Measurements from ENCODE around the gene ZIC4.

Gene ZIC4

GRCh38 chr3:147368561-147369221 lies 37.7 kb downstream of the ZIC4 start:
- DNase-seq: no peak

- no peak for DNase-seq
These were observed 38.2 kb downstream of the ZIC4 start for GRCh38 chr3:147368151-147368550.

GRCh38 chr3:147367676-147368075 lies 38.7 kb downstream of the ZIC4 start:
- no peak for DNase-seq

GRCh38 chr3:147365196-147366115 lies 40.9 kb downstream of the ZIC4 start:
- DNase-seq: no peak

GRCh38 chr3:147364771-147365170 lies 41.6 kb downstream of the ZIC4 start:
- DNase-seq: no peak

GRCh38 chr3:147361454-147362420 lies 44.6 kb downstream of the ZIC4 start:
- DNase-seq: peak in 1 of 2 experiments; percentile 31

- DNase-seq: no peak
These were observed 45.5 kb downstream of the ZIC4 start for GRCh38 chr3:147360646-147361453.

- no peak for DNase-seq
These were observed 46.3 kb downstream of the ZIC4 start for GRCh38 chr3:147360051-147360439.

- DNase-seq: no peak
These were observed 46.9 kb downstream of the ZIC4 start for GRCh38 chr3:147359177-147360050.

GRCh38 chr3:147358144-147358992 lies 48.0 kb downstream of the ZIC4 start:
- DNase-seq: no peak

- DNase-seq: no peak
These were observed 49.1 kb downstream of the ZIC4 start for GRCh38 chr3:147356909-147357900.

- no peak for DNase-seq
These were observed 50.0 kb downstream of the ZIC4 start for GRCh38 chr3:147356145-147356908.

- no peak for DNase-seq
These were observed 50.6 kb downstream of the ZIC4 start for GRCh38 chr3:147355753-147356090.

GRCh38 chr3:147355084-147355752 lies 51.1 kb downstream of the ZIC4 start:
- no peak for DNase-seq

GRCh38 chr3:147354623-147355022 lies 51.7 kb downstream of the ZIC4 start:
- no peak for DNase-seq

GRCh38 chr3:147351301-147351700 lies 55.0 kb downstream of the ZIC4 start:
- DNase-seq: no peak

GRCh38 chr3:147348976-147349375 lies 57.4 kb downstream of the ZIC4 start:
- no peak for DNase-seq

GRCh38 chr3:147343926-147344325 lies 62.4 kb downstream of the ZIC4 start:
- no peak for DNase-seq
